Measurements from ENCODE around the gene PFAS. TPM values are rescaled to one million over a fixed set of nuclear protein-coding genes. Genes with fewer than 3 reads are reported as not detected.
A peak's percentile ranks its signal among the peaks of the same experiment; 100 is the strongest.

PFAS gene
- total RNA-seq, 4 donors from 2014 or later, result 0.75 to 24.9 (median 8.9) TPM

- DNase-seq, result no peak
- WGBS, 2 donors (ENCODE audit: low coverage in 1 of 2), result 28 to 33% methylated on average over 3 to 19 of the region's 19 CpGs
- in situ Hi-C loops (cut with MboI; ENCODE audit: low pct_ligation_motif_present in 1 of 4, low pct_unique_long_range_greater_than_20kb in 1 of 4, low sequenced_read_pairs in 3 of 4), result no loop called here
Observed at GRCh38 chr17:8287651-8288335, 38.7 kb downstream of the PFAS start.

GRCh38 chr17:8288336-8289102, 39.4 kb downstream of the PFAS start, which contains the start of gene RANGRF:
TSS of gene RANGRF (plus strand) at chr17:8288670. CDS start at chr17:8288789, 119 bp downstream.
- H3K36me3 ChIP-seq, result no peaks in the 10 kb centered on the region
- in situ Hi-C loops (cut with MboI; ENCODE audit: low pct_ligation_motif_present in 1 of 4, low pct_unique_long_range_greater_than_20kb in 1 of 4, low sequenced_read_pairs in 3 of 4), result no loop called here

More at GRCh38 chr17:8287651-8288335, 38.7 kb downstream of the PFAS start:
- peak overlapping the region; percentile 56 to 86 (median 69) for H3K4me3 ChIP-seq
- H3K36me3 ChIP-seq, result no peaks in the 10 kb centered on the region
- no peaks in the 10 kb centered on the region for H3K27me3 ChIP-seq
- TF ChIP-seq POLR2AphosphoS5 (IDR thresholded peaks at IDR 0.05), result no peak
- TF ChIP-seq CTCF (IDR thresholded peaks at IDR 0.05), result no peak
- TF ChIP-seq POLR2A (IDR thresholded peaks at IDR 0.05), result no peak
- no peak for TF ChIP-seq EP300 (IDR thresholded peaks at IDR 0.05; ENCODE audit: low read depth)
- peak overlapping the region; percentile 90 to 95 (median 92) for H3K27ac ChIP-seq
- peaks cover 11 to 21% (median 13%) of the 10 kb centered on the region in 4 donors for H3K4me1 ChIP-seq
- intact Hi-C loops (cut with DNase I; ENCODE audit: low total_unique reads), result no loop called here
- H3K9me3 ChIP-seq, result no peaks in the 10 kb centered on the region

GRCh38 chr17:8289103-8289397, 40.0 kb downstream of the PFAS start:
- Histone ChIP-seq H3K27ac (peak overlapping the region; percentile 90 to 95 (median 92)), H3K9me3 (no peaks in the 10 kb centered on the region), H3K4me1 (peaks cover 11 to 21% (median 13%) of the 10 kb centered on the region in 4 donors), H3K27me3 (no peaks in the 10 kb centered on the region), H3K4me3 (peak overlapping the region; percentile 56 to 86 (median 69)), H3K36me3 (no peaks in the 10 kb centered on the region)
- WGBS, 2 donors (ENCODE audit: low coverage in 1 of 2), result 21% methylated on average over 2 of the region's 17 CpGs; no CpG with 5 or more reads in 1 of the 2 donors
- intact Hi-C loops (cut with DNase I; ENCODE audit: low total_unique reads), result no loop called here
- TF ChIP-seq CTCF (IDR thresholded peaks at IDR 0.05), result no peak
- in situ Hi-C loops (cut with MboI; ENCODE audit: low pct_ligation_motif_present in 1 of 4, low pct_unique_long_range_greater_than_20kb in 1 of 4, low sequenced_read_pairs in 3 of 4), result no loop called here
- DNase-seq, result no peak

More at GRCh38 chr17:8288336-8289102, 39.4 kb downstream of the PFAS start, which contains the start of gene RANGRF:
- peaks cover 11 to 21% (median 13%) of the 10 kb centered on the region in 4 donors for H3K4me1 ChIP-seq
- intact Hi-C loops (cut with DNase I; ENCODE audit: low total_unique reads), result no loop called here
- no peaks in the 10 kb centered on the region for H3K9me3 ChIP-seq
- H3K4me3 ChIP-seq, result peak within 1 kb of the TSS; percentile 56 to 86 (median 69)
- TF ChIP-seq POLR2AphosphoS5 (IDR thresholded peaks at IDR 0.05) (peak; percentile 64 to 87 (median 80)), CTCF (IDR thresholded peaks at IDR 0.05) (peak in 1 of 5 experiments; percentile 12), EP300 (IDR thresholded peaks at IDR 0.05; ENCODE audit: low read depth) (no peak), POLR2A (IDR thresholded peaks at IDR 0.05) (peak; percentile 84)
- 1% methylated on average over 35 of the region's 53 CpGs; no CpG with 5 or more reads in 1 of the 2 donors for WGBS, 2 donors (ENCODE audit: low coverage in 1 of 2)
- peak within 1 kb of the TSS; percentile 90 to 95 (median 92) for H3K27ac ChIP-seq
- no peaks in the 10 kb centered on the region for H3K27me3 ChIP-seq
- peak; percentile 93 for DNase-seq

- H3K36me3 ChIP-seq, result no peaks in the 10 kb centered on the region
- H3K9me3 ChIP-seq, result no peaks in the 10 kb centered on the region
- no peaks in the 10 kb centered on the region for H3K27me3 ChIP-seq
- peaks cover 16 to 31% (median 21%) of the 10 kb centered on the region in 4 donors for H3K4me1 ChIP-seq
- intact Hi-C loops (cut with DNase I; ENCODE audit: low total_unique reads), result no loop called here
- TF ChIP-seq CTCF (IDR thresholded peaks at IDR 0.05) (no peak), EP300 (IDR thresholded peaks at IDR 0.05; ENCODE audit: low read depth) (no peak), POLR2A (IDR thresholded peaks at IDR 0.05) (no peak), POLR2AphosphoS5 (IDR thresholded peaks at IDR 0.05) (no peak)
- no peak overlapping the region for H3K4me3 ChIP-seq
- in situ Hi-C loops (cut with MboI; ENCODE audit: low pct_ligation_motif_present in 1 of 4, low pct_unique_long_range_greater_than_20kb in 1 of 4, low sequenced_read_pairs in 3 of 4), result no loop called here
- 65 to 78% methylated on average over 3 of the region's 3 CpGs for WGBS, 2 donors (ENCODE audit: low coverage in 1 of 2)
- DNase-seq, result no peak
- no peak overlapping the region for H3K27ac ChIP-seq
Observed at GRCh38 chr17:8290043-8290442, 41.0 kb downstream of the PFAS start.

All from transverse colon (tissue), 4 donors.